Memory B cell (primary cell): Measurements from ENCODE around the gene THY1.

Experiments used
- ATAC-seq: fragments of 150-1000 bp; cut with Tn5 transposase; 2 replicates; pipeline ENCODE4 v1.10.0; 2021; ENCODE audit warnings: low read depth, mild to moderate bottlenecking, moderate library complexity
- DNase-seq, 2 donors: peaks; one replicate each; pipeline ENCODE4 v3.0.0; 2022; ENCODE audit warnings: low spot score in 2 of 2
- H3K27ac Mint-ChIP-seq: one replicate; pipeline ENCODE4 v1.8.0; 2022; ENCODE audit warnings: mild to moderate bottlenecking, moderate library complexity, mixed read lengths
- H3K27me3 Mint-ChIP-seq: one replicate; pipeline ENCODE4 v1.8.0; 2022; ENCODE audit warnings: mixed read lengths
- H3K36me3 Mint-ChIP-seq: one replicate; pipeline ENCODE4 v1.8.0; 2022; ENCODE audit warnings: mild to moderate bottlenecking, mixed read lengths
- H3K4me1 Mint-ChIP-seq: one replicate; pipeline ENCODE4 v1.8.0; 2022; ENCODE audit warnings: mixed read lengths
- H3K4me3 Mint-ChIP-seq: one replicate; pipeline ENCODE4 v1.8.0; 2022; ENCODE audit warnings: mild to moderate bottlenecking, moderate library complexity, mixed read lengths
- H3K9me3 Mint-ChIP-seq: one replicate; pipeline ENCODE4 v1.8.0; 2022; ENCODE audit warnings: mixed read lengths

The THY1 gene

GRCh38 chr11:119377961-119378667, 44.9 kb downstream of the THY1 start:
- H3K4me3 Mint-ChIP-seq = no peak overlapping the region
- ATAC-seq = no peak
- no peaks in the 10 kb centered on the region for H3K9me3 Mint-ChIP-seq
- no peak for DNase-seq
- H3K36me3 Mint-ChIP-seq = no peaks in the 10 kb centered on the region
- H3K4me1 Mint-ChIP-seq = peaks cover 4% of the 10 kb centered on the region
- peaks cover 5% of the 10 kb centered on the region for H3K27me3 Mint-ChIP-seq
- no peak overlapping the region for H3K27ac Mint-ChIP-seq

GRCh38 chr11:119377112-119377901, 45.7 kb downstream of the THY1 start:
- peaks cover 4% of the 10 kb centered on the region for H3K4me1 Mint-ChIP-seq
- H3K27me3 Mint-ChIP-seq = peaks cover 5% of the 10 kb centered on the region
- H3K9me3 Mint-ChIP-seq = no peaks in the 10 kb centered on the region
- no peak overlapping the region for H3K27ac Mint-ChIP-seq
- DNase-seq = no peak
- H3K36me3 Mint-ChIP-seq = no peaks in the 10 kb centered on the region
- ATAC-seq = no peak
- H3K4me3 Mint-ChIP-seq = no peak overlapping the region

GRCh38 chr11:119376197-119376847, 46.6 kb downstream of the THY1 start:
- DNase-seq = no peak
- Mint-ChIP-seq H3K36me3 (no peaks in the 10 kb centered on the region), H3K4me3 (no peak overlapping the region), H3K27ac (no peak overlapping the region), H3K9me3 (no peaks in the 10 kb centered on the region), H3K27me3 (peaks cover 6% of the 10 kb centered on the region), H3K4me1 (no peaks in the 10 kb centered on the region)
- no peak for ATAC-seq

DNA sequence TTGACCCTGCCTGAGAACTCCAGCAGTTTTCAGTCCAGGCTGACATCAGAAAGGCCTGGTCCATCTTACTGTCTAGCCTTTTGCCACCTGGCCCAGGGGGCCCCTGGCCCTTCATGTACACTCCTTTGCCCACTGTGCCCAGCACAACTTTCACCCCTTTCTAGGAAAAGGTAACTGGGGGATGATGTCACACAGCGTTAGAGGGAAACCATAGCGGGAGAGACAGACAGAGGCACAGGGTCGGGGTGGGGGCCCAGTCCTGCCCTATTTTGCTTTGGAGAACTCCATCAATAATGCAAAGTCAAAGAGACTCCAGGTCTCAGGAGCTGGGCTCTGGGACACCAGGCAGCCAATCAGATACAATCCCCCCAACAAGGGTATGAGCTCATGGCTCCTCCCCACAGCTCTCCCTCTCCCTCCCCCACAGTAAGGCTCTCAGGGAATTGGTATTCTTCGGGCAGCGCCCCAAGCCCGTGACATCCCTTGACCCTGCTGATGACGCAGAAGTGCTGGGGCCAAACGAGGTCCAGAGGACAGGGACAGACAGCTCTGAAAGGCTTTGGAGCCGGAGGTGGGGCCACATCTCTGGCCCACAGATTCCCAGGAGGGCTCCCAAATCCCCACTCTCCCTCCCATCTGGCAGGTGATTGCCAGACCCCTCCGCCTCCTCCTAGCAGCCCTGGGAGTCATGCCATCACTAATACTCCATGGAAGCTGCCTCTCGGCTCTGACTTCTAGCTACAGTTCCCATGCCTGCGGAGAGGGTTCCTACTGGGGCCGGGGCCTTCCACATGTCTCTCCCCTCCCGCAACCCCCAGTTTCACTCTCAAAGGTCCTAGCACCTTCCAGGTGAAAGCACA, 47.4 kb downstream of the THY1 start:
- ATAC-seq (no peak), DNase-seq (no peak)
- Mint-ChIP-seq H3K27me3 (peaks cover 6% of the 10 kb centered on the region), H3K9me3 (no peaks in the 10 kb centered on the region), H3K4me1 (no peaks in the 10 kb centered on the region), H3K27ac (no peak overlapping the region), H3K36me3 (no peaks in the 10 kb centered on the region), H3K4me3 (no peak overlapping the region)

GRCh38 chr11:119374632-119375336, 48.2 kb downstream of the THY1 start:
- Mint-ChIP-seq H3K9me3 (no peaks in the 10 kb centered on the region), H3K27me3 (peaks cover 6% of the 10 kb centered on the region), H3K36me3 (no peaks in the 10 kb centered on the region), H3K27ac (no peak overlapping the region), H3K4me3 (no peak overlapping the region), H3K4me1 (no peaks in the 10 kb centered on the region)
- ATAC-seq = no peak
- DNase-seq = no peak

DNA sequence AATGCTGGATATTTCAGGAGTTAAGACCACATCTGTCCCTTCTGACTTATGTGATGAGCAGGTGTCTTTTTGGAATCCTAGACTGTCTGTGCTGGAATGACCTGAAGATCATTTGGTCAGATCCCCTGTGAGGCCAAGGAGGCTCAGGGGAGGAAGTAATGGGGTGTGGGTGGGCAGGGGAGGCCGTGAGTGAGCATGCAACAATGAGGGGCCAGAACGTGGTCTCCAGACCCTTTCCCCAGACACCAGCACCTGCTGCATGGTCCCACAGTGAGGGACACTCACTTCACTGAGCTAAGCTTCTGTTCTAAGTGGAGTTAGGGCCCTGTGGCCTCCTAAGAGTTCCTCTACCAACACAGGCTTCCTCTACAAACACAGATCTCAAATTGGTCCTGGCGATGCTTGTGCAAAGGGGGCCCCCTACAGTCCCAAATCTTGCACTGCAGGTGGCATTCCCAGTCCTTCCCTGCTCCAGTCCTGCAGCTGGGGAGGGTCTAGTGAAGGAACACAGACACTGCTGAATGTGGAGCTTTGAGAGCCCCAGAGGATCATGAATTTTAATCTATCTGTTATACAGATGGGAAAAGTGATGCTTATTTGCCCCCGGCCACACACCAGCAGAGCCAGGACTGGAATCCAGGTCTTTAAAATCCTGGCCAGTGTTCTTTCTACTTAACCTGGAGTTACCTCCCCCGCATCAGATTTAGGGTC, 48.9 kb downstream of the THY1 start:
- ATAC-seq = no peak
- H3K27ac Mint-ChIP-seq = no peak overlapping the region
- no peaks in the 10 kb centered on the region for H3K9me3 Mint-ChIP-seq
- DNase-seq = no peak
- no peaks in the 10 kb centered on the region for H3K4me1 Mint-ChIP-seq
- H3K4me3 Mint-ChIP-seq = no peak overlapping the region
- peaks cover 10% of the 10 kb centered on the region for H3K27me3 Mint-ChIP-seq
- no peaks in the 10 kb centered on the region for H3K36me3 Mint-ChIP-seq

DNA sequence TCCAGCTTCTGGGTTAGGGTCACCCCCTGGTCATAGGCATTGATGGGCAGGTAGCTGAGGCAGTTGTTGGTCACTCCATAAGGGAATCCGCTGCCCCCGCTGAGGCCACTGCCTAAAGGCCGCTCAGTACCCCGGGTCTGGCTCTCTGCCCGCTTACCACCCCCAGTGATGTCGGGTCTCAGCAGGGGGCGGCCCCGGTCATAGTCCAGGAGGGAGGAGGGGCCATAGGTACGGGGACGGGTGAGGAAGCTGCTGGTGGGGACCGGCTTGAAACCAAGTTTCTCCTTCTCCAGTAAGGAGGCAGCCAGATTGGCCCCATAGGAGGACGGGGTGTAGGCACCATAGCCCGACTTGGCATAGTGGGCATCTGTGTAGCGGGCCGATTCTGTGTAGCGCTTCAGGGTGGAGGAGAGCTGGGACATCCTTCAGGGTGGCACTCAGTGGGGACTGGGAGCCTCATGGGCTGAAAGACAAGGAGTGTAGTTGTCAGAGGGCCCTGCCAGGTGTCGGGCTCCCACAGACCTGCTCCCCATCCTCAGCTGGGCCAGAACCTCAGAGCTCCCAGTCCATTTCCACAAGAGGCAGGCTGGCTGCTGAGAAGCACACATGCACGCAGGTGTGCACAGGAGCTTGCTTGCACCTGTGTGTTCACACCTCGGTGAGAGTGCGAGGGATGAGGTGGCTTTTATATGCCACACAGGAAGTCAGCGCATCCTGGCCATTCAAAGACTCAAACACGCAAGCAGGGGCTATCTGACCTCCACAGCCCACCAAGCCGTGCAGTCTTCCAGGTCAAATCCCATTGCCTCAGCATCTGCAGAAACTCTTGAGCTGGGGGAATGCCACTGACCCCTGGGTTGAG, 49.7 kb downstream of the THY1 start:
- Mint-ChIP-seq H3K9me3 (no peaks in the 10 kb centered on the region), H3K4me3 (no peak overlapping the region), H3K36me3 (no peaks in the 10 kb centered on the region), H3K4me1 (no peaks in the 10 kb centered on the region), H3K27me3 (peaks cover 12% of the 10 kb centered on the region), H3K27ac (no peak overlapping the region)
- no peak for DNase-seq
- no peak for ATAC-seq

DNA sequence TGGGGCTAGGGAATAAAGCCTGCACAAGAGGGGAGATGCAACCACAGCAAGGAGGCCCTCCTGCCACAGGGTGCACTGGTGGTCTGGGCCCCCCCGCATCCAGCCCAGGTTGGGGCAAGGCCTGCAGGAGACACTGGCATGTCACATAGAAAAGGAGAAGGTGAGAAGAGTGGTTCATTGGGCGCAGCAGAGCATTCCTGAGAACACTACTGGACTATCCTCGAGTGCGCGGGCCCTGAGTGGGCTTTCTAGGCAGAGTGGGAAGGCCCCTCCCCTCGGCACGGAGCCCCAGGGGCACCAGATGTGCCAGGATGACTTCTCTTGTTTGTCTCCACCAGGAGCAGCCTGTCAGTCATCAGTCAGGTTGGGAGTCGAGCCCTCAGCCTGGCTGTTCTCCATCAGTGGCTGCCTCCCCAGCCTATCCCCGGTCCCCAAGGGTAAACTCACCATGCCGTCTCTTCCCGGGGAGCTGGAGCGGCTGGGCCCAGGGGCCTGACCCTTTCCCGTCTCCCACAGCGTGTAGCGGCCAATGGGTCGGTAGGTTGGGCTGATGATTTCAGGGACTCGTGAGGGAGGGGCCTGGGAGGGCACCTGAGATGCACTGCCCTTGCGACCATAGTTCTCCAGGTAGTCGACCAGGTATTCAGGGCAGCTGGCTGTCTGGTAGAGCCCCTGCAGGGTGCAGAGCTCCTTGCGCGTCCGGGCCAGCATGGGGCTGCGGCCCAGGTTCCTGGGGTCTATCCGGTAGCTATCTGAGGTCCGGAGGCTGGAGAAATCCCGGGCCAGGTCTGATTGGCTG, 50.5 kb downstream of the THY1 start:
- no peaks in the 10 kb centered on the region for H3K4me1 Mint-ChIP-seq
- DNase-seq = no peak
- H3K27ac Mint-ChIP-seq = no peak overlapping the region
- H3K27me3 Mint-ChIP-seq = peaks cover 16% of the 10 kb centered on the region
- ATAC-seq = no peak
- no peaks in the 10 kb centered on the region for H3K9me3 Mint-ChIP-seq
- H3K36me3 Mint-ChIP-seq = no peaks in the 10 kb centered on the region
- no peak overlapping the region for H3K4me3 Mint-ChIP-seq

DNA sequence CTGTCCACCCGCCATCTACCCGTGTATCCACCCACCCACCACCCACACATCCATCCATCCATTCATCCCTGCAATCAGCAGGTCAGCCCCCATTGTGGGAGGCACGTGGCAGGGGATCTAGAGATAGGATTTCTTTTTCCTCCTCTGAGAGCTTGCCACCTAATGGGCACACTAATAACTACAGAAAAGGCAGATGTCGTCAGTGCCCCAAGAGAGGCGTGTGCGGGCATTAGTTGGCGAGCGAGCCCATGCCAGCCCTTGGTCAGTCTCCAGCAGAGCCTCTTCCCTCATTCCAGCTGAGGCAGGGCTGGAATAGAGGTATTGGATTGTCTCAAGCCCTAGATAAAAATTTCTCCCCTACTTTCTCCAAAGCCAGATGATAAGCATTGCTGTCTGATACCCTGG, 51.2 kb downstream of the THY1 start:
- no peaks in the 10 kb centered on the region for H3K9me3 Mint-ChIP-seq
- no peak overlapping the region for H3K27ac Mint-ChIP-seq
- no peaks in the 10 kb centered on the region for H3K36me3 Mint-ChIP-seq
- no peaks in the 10 kb centered on the region for H3K4me1 Mint-ChIP-seq
- ATAC-seq (peak; percentile 54), DNase-seq (no peak)
- no peak overlapping the region for H3K4me3 Mint-ChIP-seq
- peaks cover 20% of the 10 kb centered on the region for H3K27me3 Mint-ChIP-seq

- H3K4me1 Mint-ChIP-seq = no peaks in the 10 kb centered on the region
- H3K27ac Mint-ChIP-seq = no peak overlapping the region
- ATAC-seq (no peak), DNase-seq (no peak)
- H3K4me3 Mint-ChIP-seq = no peak overlapping the region
- H3K27me3 Mint-ChIP-seq = peaks cover 23% of the 10 kb centered on the region
- no peaks in the 10 kb centered on the region for H3K36me3 Mint-ChIP-seq
- H3K9me3 Mint-ChIP-seq = no peaks in the 10 kb centered on the region
Measured at GRCh38 chr11:119371067-119371601, 51.8 kb downstream of the THY1 start.

DNA sequence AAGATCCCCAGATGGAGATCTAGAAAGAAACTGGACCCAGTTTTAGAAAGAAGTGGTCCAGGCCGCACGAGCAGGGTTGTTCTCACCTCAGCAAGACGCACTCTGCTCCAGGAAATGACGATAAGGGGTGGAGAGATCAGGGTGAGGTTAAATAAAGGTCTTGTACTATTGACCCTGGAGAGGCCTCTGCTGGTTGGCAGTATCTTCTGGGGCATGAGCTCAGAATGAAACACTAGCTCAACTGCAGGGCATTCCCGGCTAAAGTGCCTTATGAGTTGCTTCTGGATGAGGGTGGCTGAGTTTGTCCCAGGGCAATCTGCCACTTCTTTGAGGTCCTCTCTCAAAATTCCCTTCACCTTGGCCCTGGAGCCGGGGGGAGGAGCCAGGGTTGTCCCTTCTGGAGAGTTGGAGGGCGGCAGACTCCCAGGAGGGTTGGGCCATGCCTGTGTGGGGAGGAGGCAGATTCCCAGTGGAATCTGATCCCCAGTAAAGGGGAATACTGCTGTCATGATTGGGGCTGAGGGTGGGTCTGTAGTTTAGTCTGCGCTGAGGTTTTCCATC, 52.4 kb downstream of the THY1 start:
- no peaks in the 10 kb centered on the region for H3K9me3 Mint-ChIP-seq
- no peak for DNase-seq
- H3K36me3 Mint-ChIP-seq = no peaks in the 10 kb centered on the region
- peaks cover 24% of the 10 kb centered on the region for H3K27me3 Mint-ChIP-seq
- ATAC-seq = peak; percentile 61
- no peak overlapping the region for H3K4me3 Mint-ChIP-seq
- H3K4me1 Mint-ChIP-seq = no peaks in the 10 kb centered on the region
- H3K27ac Mint-ChIP-seq = no peak overlapping the region
